ENCODE measurements around the gene S100A6.
"Not testable (repeated sequence)": the region's sequence is repeated elsewhere in the genome, so short reads cannot be mapped to it uniquely, and the experiment has no call there.

- TF ChIP-seq CTCF (IDR thresholded peaks at IDR 0.05 in 4 of 5, conservative IDR thresholded peaks at IDR 0.05 in 1 of 5); POLR2A (IDR thresholded peaks at IDR 0.05): not testable (repeated sequence)
These were observed 39.7 kb upstream of the S100A6 start for GRCh38 chr1:153575497-153575896.

All from gastrocnemius medialis (tissue), 4 donors.